NT2/D1 (cell line): ENCODE measurements around the gene AVL9.
A peak's percentile ranks its signal among the peaks of the same experiment; 100 is the strongest.

Experiments
- DNase-seq: peaks from one replicate; pipeline ENCODE4 v3.0.0-alpha.2; 2011; ENCODE audit warnings: low read depth, low spot score
- H3K27me3 ChIP-seq: 2 replicates; pipeline ENCODE4 v1.6.0; 2011; ENCODE audit warnings: mild to moderate bottlenecking; ENCODE audit not compliant: insufficient read length, insufficient read depth
- H3K36me3 ChIP-seq: 2 replicates; pipeline ENCODE4 v1.6.1; 2011; ENCODE audit warnings: mild to moderate bottlenecking, low read length, mixed read lengths; ENCODE audit not compliant: insufficient read depth, insufficient read length
- H3K4me1 ChIP-seq: 2 replicates; pipeline ENCODE4 v1.5.1; 2011; ENCODE audit not compliant: insufficient read depth, insufficient read length
- H3K4me3 ChIP-seq: 2 replicates; pipeline ENCODE4 v1.5.1; 2011; ENCODE audit warnings: low read depth; ENCODE audit not compliant: insufficient read length
- H3K9ac ChIP-seq: 2 replicates; pipeline ENCODE4 v1.6.0; 2011; ENCODE audit warnings: low read depth; ENCODE audit not compliant: insufficient read length
- H3K9me3 ChIP-seq: 2 replicates; pipeline ENCODE4 v1.5.1; 2011; ENCODE audit warnings: mild to moderate bottlenecking, low read length; ENCODE audit not compliant: insufficient read depth
- SUZ12 ChIP-seq: IDR thresholded peaks from 2 replicates; pipeline ENCODE4 v1.6.1; 2011; ENCODE audit not compliant: insufficient read length, insufficient read depth; ENCODE audit errors: extremely low read depth
- YY1 ChIP-seq: IDR thresholded peaks from 2 replicates; pipeline ENCODE4 v1.6.1; 2011; ENCODE audit not compliant: insufficient read length, insufficient read depth
- ZNF274 ChIP-seq: IDR thresholded peaks from 2 replicates; pipeline ENCODE4 v1.6.1; 2011; ENCODE audit warnings: mild to moderate bottlenecking, low read depth, low read length

The AVL9 gene

DNA sequence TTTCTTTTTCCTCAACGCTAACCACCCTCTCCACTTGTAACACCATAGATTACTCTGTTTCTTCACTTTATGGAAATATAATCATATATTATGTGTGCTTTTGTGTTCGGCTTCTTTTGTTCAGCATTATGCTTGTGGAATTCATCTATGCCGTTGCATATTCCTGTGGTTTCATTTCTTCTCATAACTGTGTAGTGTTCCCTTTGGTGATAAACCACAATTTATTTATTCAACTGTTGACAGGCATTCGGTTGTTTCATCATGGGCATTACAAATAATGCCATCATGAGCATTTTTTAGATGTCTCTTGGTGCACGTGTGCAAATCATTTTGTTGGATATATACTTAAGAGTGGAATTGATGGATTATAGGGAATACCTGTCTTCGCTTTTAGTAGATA, 12.1 kb downstream of the AVL9 start:
- H3K9me3 ChIP-seq = peaks cover 32% of the 10 kb centered on the region
- DNase-seq = no peak
- TF ChIP-seq ZNF274 = no peak
- TF ChIP-seq YY1 = no peak
- no peak for TF ChIP-seq SUZ12
- no peaks in the 10 kb centered on the region for H3K27me3 ChIP-seq
- H3K4me1 ChIP-seq = no peaks in the 10 kb centered on the region
- no peak overlapping the region for H3K9ac ChIP-seq
- H3K4me3 ChIP-seq = no peak overlapping the region
- peaks cover 3% of the 10 kb centered on the region for H3K36me3 ChIP-seq

DNA sequence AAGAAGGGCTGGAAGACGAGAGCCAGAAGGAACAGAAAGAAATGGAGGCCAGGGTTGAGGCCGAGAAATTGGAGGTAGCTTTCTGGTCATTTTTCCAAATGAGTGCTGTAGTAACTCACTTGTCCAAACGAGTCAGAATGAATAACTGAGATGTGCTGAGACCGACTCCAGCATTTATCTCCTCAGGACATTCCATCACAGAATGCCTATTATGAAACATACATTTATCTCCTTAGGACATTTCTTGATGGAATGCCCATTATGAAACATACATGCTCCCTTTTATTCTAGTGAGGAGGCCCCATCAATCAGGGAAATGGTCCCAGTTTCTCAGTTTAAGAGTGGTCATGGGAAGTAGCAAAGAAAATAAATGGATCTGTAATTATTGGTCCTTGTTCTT, 16.5 kb downstream of the AVL9 start:
- no peak overlapping the region for H3K4me3 ChIP-seq
- H3K36me3 ChIP-seq = peaks cover 11% of the 10 kb centered on the region
- DNase-seq = no peak
- H3K27me3 ChIP-seq = no peaks in the 10 kb centered on the region
- H3K9me3 ChIP-seq = peaks cover 73% of the 10 kb centered on the region
- no peak overlapping the region for H3K9ac ChIP-seq
- H3K4me1 ChIP-seq = no peaks in the 10 kb centered on the region
- no peak for TF ChIP-seq ZNF274
- no peak for TF ChIP-seq SUZ12
- TF ChIP-seq YY1 = no peak

DNA sequence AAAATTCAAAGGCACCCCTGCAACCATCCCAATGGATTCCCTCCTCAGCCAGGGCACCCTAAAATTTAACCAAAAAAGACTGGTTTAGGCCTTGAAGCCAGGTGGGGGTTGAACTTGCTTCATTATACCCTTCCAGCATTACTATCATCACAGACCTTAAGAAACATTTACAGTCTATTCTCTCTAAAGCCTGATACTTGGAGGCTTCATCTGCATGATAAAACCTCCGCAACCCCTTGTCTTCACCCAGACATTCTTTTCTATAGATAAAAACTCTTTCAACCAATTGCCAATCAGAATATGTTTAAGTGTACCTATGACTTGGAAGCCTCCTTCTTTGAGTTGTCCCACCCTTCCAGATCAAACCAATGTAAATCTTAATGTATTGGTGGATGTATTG, 17.9 kb downstream of the AVL9 start:
- no peaks in the 10 kb centered on the region for H3K27me3 ChIP-seq
- peak; percentile 48 for DNase-seq
- no peak for TF ChIP-seq ZNF274
- no peak for TF ChIP-seq YY1
- TF ChIP-seq SUZ12 = no peak
- no peak overlapping the region for H3K9ac ChIP-seq
- no peak overlapping the region for H3K4me3 ChIP-seq
- H3K36me3 ChIP-seq = peaks cover 11% of the 10 kb centered on the region
- H3K9me3 ChIP-seq = peaks cover 79% of the 10 kb centered on the region
- H3K4me1 ChIP-seq = no peaks in the 10 kb centered on the region

DNA sequence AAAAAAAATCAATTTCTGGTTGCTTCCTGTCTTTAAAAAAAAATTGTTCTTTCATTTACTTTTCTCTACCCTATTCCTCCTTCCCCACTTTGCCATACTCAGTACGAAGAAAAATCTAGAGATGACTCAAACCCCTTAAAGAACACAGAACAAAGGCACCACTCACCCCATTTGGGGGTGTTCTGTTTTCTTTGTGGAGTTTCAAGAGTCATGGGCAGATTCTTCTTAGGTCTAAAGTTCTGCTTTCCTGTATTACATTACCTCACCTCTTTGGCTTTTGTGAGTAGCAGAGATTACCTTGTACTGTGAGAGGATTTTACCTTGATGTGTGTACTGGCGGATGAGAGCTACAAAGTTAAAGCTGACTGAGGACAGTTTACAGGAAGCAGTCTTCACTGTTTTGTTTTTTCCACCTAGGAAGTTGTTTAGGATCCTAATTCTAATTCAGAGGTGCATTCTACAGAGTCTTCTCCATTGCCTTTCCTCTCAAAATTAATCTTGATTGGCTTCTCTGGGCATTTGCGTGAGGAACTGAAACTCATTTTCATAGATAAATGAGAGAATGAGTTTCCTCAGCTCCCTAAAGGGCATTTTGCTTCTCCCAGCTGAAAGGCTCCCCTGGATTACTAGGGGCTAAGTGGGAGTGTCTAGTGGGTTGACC, 20.7 kb downstream of the AVL9 start:
- peaks cover 8% of the 10 kb centered on the region for H3K36me3 ChIP-seq
- peaks cover 95% of the 10 kb centered on the region for H3K9me3 ChIP-seq
- no peak for TF ChIP-seq SUZ12
- no peak for TF ChIP-seq ZNF274
- no peak for TF ChIP-seq YY1
- H3K4me3 ChIP-seq = no peak overlapping the region
- no peaks in the 10 kb centered on the region for H3K27me3 ChIP-seq
- H3K4me1 ChIP-seq = no peaks in the 10 kb centered on the region
- no peak for DNase-seq
- H3K9ac ChIP-seq = no peak overlapping the region

DNA sequence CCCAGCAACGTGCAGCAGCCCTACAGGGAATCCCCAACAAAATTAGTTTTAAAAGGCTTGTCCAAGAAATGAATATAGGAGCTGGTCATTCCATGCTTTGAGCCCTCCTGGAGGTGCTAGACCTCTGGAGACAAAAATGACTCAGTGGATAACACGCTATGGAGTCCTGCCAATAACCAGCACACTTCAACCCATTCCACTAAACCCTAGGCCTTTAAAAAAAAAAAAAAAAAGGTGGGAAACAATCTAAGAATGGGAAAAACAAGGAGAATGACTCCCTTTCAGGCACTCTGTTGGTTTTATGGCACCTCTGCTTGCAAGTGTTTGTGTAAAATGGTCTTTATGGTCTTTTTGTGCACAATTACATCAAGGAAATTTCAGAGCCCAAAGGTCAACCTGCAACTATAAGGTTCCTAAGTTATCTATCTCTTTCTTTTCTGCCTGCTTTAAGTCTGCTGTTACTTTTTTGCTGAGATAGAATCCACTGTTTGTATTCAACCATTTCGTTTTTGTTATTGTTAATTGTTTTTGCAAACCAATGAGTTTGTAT, 21.3 kb downstream of the AVL9 start:
- no peak overlapping the region for H3K9ac ChIP-seq
- TF ChIP-seq SUZ12 (no peak), YY1 (no peak)
- no peak for DNase-seq
- H3K36me3 ChIP-seq = peaks cover 8% of the 10 kb centered on the region
- peaks cover 98% of the 10 kb centered on the region for H3K9me3 ChIP-seq
- H3K4me1 ChIP-seq = no peaks in the 10 kb centered on the region
- no peaks in the 10 kb centered on the region for H3K27me3 ChIP-seq
- no peak overlapping the region for H3K4me3 ChIP-seq

DNA sequence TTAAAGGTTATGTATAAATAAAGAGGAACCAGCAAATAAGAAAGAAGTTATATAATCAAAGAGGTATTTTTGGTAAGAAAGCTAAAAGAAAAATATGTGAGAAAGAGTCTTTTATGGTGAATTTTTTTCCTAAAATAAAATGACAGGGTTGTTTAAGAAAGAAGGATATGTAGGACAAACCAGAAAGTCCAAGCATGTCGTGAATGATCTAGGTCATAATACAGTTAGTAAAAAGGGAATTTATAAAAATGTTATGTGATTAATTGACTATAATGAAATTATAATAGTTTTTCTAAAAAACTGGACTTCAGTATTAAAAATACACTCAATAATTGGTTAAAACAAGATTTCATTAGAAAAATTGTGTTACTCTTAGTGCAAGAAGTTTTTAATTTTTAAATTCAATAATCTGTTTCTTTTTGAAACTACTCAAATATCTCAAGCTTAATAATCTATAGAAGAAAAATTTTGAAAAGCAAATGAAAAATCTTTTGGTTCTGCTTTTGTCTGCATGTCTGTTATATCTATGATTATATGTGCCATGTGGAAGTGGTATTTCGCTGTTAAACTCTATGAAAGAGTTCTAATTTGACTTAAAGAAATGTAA, 23.3 kb downstream of the AVL9 start:
- H3K27me3 ChIP-seq = no peaks in the 10 kb centered on the region
- no peak overlapping the region for H3K9ac ChIP-seq
- TF ChIP-seq SUZ12 (no peak), YY1 (no peak), ZNF274 (no peak)
- no peak overlapping the region for H3K4me3 ChIP-seq
- peaks cover 8% of the 10 kb centered on the region for H3K36me3 ChIP-seq
- H3K9me3 ChIP-seq = peaks cover 94% of the 10 kb centered on the region
- DNase-seq = peak; percentile 65
- no peaks in the 10 kb centered on the region for H3K4me1 ChIP-seq

DNA sequence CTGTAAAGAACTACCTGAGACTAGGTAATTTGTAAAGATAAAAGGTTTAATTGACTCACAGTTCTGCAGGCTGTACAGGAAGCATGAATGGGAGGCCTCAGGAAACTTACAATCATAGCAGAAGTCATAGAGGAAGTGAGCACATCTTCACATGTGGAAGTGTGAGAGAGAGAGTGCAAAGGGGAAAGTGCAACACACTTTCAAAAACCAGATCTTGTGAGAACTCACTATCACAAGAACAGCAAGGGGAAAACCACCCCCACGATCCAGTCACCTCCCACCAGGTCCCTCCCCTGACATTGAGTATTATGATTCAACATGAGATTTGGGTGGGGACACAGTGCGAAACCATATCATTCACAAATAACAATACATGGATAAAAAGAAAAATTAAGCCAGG, 24.5 kb downstream of the AVL9 start:
- Histone ChIP-seq H3K4me3 (no peak overlapping the region), H3K9me3 (peaks cover 94% of the 10 kb centered on the region), H3K4me1 (no peaks in the 10 kb centered on the region), H3K36me3 (peaks cover 8% of the 10 kb centered on the region), H3K9ac (no peak overlapping the region), H3K27me3 (no peaks in the 10 kb centered on the region)
- DNase-seq = no peak
- TF ChIP-seq ZNF274 (no peak), SUZ12 (no peak)
